GM12878 (cell line): ENCODE measurements around the gene BCAS4. TPM values are rescaled to one million over a fixed set of nuclear protein-coding genes. Genes with fewer than 3 reads are reported as not detected.

Experiments used
- ATF2 ChIP-seq: IDR thresholded peaks from 2 replicates; pipeline ENCODE4 v1.6.1; 2012; ENCODE audit warnings: low read length, inconsistent platforms
- BCLAF1 ChIP-seq: fragments of 450-650 bp; IDR thresholded peaks from 2 replicates; pipeline ENCODE4 v1.6.1; 2017; ENCODE audit warnings: antibody characterized with exemption, mild to moderate bottlenecking, moderate library complexity
- CEBPB ChIP-seq, 2 experiments: fragments of 150-350 bp in 1 of 2; IDR thresholded peaks; 2 replicates each; pipeline ENCODE4 v1.6.1; 2012 to 2014; ENCODE audit warnings: low read depth in 2 of 2, low read length in 2 of 2, borderline replicate concordance in 1 of 2, inconsistent platforms in 1 of 2
- CHD2 ChIP-seq: IDR thresholded peaks from 2 replicates; pipeline ENCODE4 v1.6.1; 2011; ENCODE audit warnings: low read depth, low read length, improper control_type of control experiment, borderline replicate concordance
- CREB1 ChIP-seq: IDR thresholded peaks from 2 replicates; pipeline ENCODE4 v1.6.1; 2012; ENCODE audit warnings: low read depth, mild to moderate bottlenecking, inconsistent platforms
- EGR1 ChIP-seq, 2 experiments: IDR thresholded peaks; 1 replicate in 1 of 2; 2 replicates in 1 of 2; pipeline ENCODE4 v1.6.1; 2011 to 2012; ENCODE audit warnings: low read depth in 2 of 2, low read length in 2 of 2, borderline replicate concordance in 1 of 2, mild to moderate bottlenecking in 1 of 2, moderate library complexity in 1 of 2
- IRF3 ChIP-seq: fragments of 450-650 bp; IDR thresholded peaks from 2 replicates; pipeline ENCODE4 v1.6.1; 2014; ENCODE audit warnings: mild to moderate bottlenecking
- POU2F2 ChIP-seq: IDR thresholded peaks from 3 replicates; pipeline ENCODE4 v1.6.1; 2011; ENCODE audit warnings: low read depth, mild to moderate bottlenecking, low read length, borderline replicate concordance
- SMAD1 ChIP-seq: fragments of 450-650 bp; IDR thresholded peaks from 2 replicates; pipeline ENCODE4 v1.6.1; 2018; ENCODE audit warnings: mild to moderate bottlenecking, low read depth; ENCODE audit not compliant: partially characterized antibody
- SP1 ChIP-seq: IDR thresholded peaks from one replicate; pipeline ENCODE4 v1.6.1; 2011; ENCODE audit warnings: low read depth, low read length
- SREBF2 ChIP-seq: IDR thresholded peaks from 2 replicates; pipeline ENCODE4 v1.6.1; 2012; ENCODE audit warnings: mild to moderate bottlenecking, low read length
- SRF ChIP-seq, 2 experiments: IDR thresholded peaks; 2 replicates each; pipeline ENCODE4 v1.6.1; 2011; ENCODE audit warnings: low read depth in 2 of 2, low read length in 2 of 2, mild to moderate bottlenecking in 1 of 2, moderate library complexity in 1 of 2
- polyA plus RNA-seq, 11 experiments: library from polyadenylated mRNA; depleted of rRNA in 4 of 11; unstranded in 6 of 11; stranded (reverse) in 5 of 11; fragments of >200 nt; fragmentation: Nextera tagmentation in 4 of 11; fragmentation: Illumina TruSeq in 1 of 11; extraction: Ambion mirVana in 4 of 11; extraction: Trizol in 1 of 11; gene quantifications; 1 replicate in 1 of 11; 2 replicates in 10 of 11; pipeline versions ENCODE4 v1.2.1 to v1.2.3, GENCODE V29; 2011 to 2016; ENCODE audit warnings: inconsistent platforms in 2 of 11, missing spikeins in 2 of 11, low read depth in 1 of 11
- total RNA-seq, 4 experiments: library from RNA; depleted of rRNA in 3 of 4; stranded (reverse); fragments of >200 nt in 3 of 4; fragmentation: Illumina TruSeq in 1 of 4; extraction: Trizol in 1 of 4; gene quantifications; 2 replicates each; pipeline versions ENCODE4 v1.2.1 to v1.2.3, GENCODE V29; 2013 to 2021

BCAS4 gene
- total and polyA plus RNA-seq, 10 of the 15 experiments (the other 5 are each of a cell fraction or from before 2014, with no cell fraction given): 14.8 to 214 (median 65.3) TPM

- TF ChIP-seq IRF3 (no peak), SRF (IDR thresholded peaks at IDR 0.05; ENCODE audit: low read depth in 2 of 2, low read length in 2 of 2) (no peak), ATF2 (peak; percentile 9; the same call in 1 of the 2 replicates), SP1 (no peak), CEBPB (IDR thresholded peaks at IDR 0.05; ENCODE audit: borderline replicate concordance in 1 of 2, low read depth in 2 of 2, low read length in 2 of 2) (no peak), POU2F2 (no peak), CHD2 (no peak), SMAD1 (no peak), CREB1 (no peak), BCLAF1 (no peak), EGR1 (IDR thresholded peaks at IDR 0.05; ENCODE audit: borderline replicate concordance in 1 of 2, low read depth in 2 of 2, low read length in 2 of 2) (0 out of 3 replicates have a peak, but pooled peaks of 1 of the 2 experiments have one; percentile 7), SREBF2 (no peak)
These were observed 97.5 kb downstream of the BCAS4 start (continued) for GRCh38 chr20:50892394-50892793.
